ENCODE data around the gene CLTCL1. TPM values are rescaled to one million over a fixed set of nuclear protein-coding genes. Genes with fewer than 3 reads are reported as not detected.

CLTCL1 gene
- total and polyA plus RNA-seq, 4 donors = 2.0 to 4.8 (median 2.6) TPM

DNA sequence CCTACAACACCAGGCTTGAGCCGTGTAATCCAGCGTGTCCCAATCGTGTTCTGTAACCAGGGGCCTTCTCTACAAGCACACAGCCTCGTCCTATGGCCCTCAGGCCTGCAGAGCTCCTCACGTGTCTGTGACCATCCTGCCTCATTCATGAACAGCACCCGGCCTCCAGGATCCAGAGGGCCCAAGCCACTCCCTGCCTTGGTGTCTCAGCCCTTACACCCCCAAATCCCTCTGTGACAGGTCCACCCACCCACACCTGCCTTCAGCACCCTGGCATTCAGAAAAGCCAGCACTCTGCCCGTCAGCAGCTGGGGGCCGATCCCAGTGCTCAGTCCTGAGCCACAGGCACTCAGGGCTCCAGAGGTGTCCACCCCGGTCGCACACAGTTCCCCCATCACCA, 154.6 kb downstream of the CLTCL1 start:
- H3K4me1 ChIP-seq (ENCODE audit: control insufficient read depth in 4 of 4, insufficient read depth in 4 of 4, low read length in 3 of 4) = no peaks in the 10 kb centered on the region
- H3K9me3 ChIP-seq (ENCODE audit: control insufficient read depth in 4 of 4, low read length in 3 of 4) = no peaks in the 10 kb centered on the region
- TF ChIP-seq, protein P1, sequence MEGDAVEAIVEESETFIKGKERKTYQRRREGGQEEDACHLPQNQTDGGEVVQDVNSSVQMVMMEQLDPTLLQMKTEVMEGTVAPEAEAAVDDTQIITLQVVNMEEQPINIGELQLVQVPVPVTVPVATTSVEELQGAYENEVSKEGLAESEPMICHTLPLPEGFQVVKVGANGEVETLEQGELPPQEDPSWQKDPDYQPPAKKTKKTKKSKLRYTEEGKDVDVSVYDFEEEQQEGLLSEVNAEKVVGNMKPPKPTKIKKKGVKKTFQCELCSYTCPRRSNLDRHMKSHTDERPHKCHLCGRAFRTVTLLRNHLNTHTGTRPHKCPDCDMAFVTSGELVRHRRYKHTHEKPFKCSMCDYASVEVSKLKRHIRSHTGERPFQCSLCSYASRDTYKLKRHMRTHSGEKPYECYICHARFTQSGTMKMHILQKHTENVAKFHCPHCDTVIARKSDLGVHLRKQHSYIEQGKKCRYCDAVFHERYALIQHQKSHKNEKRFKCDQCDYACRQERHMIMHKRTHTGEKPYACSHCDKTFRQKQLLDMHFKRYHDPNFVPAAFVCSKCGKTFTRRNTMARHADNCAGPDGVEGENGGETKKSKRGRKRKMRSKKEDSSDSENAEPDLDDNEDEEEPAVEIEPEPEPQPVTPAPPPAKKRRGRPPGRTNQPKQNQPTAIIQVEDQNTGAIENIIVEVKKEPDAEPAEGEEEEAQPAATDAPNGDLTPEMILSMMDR (IDR thresholded peaks at IDR 0.05; ENCODE audit: low read depth, low read length, missing input control) = no peak
- no peak for TF ChIP-seq TAF1 (conservative IDR thresholded peaks at IDR 0.05)
- TF ChIP-seq, protein P2, sequence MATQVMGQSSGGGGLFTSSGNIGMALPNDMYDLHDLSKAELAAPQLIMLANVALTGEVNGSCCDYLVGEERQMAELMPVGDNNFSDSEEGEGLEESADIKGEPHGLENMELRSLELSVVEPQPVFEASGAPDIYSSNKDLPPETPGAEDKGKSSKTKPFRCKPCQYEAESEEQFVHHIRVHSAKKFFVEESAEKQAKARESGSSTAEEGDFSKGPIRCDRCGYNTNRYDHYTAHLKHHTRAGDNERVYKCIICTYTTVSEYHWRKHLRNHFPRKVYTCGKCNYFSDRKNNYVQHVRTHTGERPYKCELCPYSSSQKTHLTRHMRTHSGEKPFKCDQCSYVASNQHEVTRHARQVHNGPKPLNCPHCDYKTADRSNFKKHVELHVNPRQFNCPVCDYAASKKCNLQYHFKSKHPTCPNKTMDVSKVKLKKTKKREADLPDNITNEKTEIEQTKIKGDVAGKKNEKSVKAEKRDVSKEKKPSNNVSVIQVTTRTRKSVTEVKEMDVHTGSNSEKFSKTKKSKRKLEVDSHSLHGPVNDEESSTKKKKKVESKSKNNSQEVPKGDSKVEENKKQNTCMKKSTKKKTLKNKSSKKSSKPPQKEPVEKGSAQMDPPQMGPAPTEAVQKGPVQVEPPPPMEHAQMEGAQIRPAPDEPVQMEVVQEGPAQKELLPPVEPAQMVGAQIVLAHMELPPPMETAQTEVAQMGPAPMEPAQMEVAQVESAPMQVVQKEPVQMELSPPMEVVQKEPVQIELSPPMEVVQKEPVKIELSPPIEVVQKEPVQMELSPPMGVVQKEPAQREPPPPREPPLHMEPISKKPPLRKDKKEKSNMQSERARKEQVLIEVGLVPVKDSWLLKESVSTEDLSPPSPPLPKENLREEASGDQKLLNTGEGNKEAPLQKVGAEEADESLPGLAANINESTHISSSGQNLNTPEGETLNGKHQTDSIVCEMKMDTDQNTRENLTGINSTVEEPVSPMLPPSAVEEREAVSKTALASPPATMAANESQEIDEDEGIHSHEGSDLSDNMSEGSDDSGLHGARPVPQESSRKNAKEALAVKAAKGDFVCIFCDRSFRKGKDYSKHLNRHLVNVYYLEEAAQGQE (IDR thresholded peaks at IDR 0.05) = no peak
- no peaks in the 10 kb centered on the region for H3K27me3 ChIP-seq (ENCODE audit: control insufficient read depth in 4 of 4, insufficient read depth in 4 of 4, low read length in 3 of 4)
- peaks cover 11 to 76% (median 37%) of the 10 kb centered on the region in 4 donors for H3K36me3 ChIP-seq (ENCODE audit: control insufficient read depth in 4 of 4, insufficient read depth in 3 of 4, low read depth in 1 of 4, low read length in 3 of 4)
- H3K4me3 ChIP-seq (ENCODE audit: low read depth in 1 of 3, low read length in 3 of 3) = no peak overlapping the region
- no peak overlapping the region for H3K27ac ChIP-seq (ENCODE audit: low read depth in 1 of 2, low read length in 2 of 2)
- WGBS = 97% methylated on average over 10 of the region's 10 CpGs
- no peak for DNase-seq (ENCODE audit: low spot score)
- no peak overlapping the region for H3K9ac ChIP-seq (ENCODE audit: low read depth in 1 of 2, low read length in 2 of 2)

DNA sequence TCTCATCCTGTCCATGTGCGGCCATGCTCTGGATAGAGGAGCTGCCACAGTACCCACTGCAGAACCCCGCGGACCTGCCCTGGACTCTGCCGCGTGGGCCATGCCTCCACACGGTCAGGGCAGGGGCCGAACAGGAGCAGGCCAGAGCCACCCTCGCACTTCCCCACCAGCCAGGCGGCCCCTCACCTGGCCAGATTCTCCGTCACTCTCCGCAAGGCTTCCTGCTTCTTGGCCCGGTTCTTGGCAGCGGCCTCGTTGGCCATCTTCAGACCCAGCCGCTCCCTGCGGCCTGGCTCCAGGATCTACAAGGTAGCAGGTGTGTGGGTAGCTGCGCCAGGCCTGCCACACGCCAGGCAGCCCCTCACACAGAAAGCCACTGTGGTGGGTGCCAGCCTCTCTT, 156.6 kb downstream of the CLTCL1 start:
- Histone ChIP-seq H3K9ac (ENCODE audit: low read depth in 1 of 2, low read length in 2 of 2) (no peak overlapping the region), H3K9me3 (ENCODE audit: control insufficient read depth in 4 of 4, low read length in 3 of 4) (no peaks in the 10 kb centered on the region), H3K4me1 (ENCODE audit: control insufficient read depth in 4 of 4, insufficient read depth in 4 of 4, low read length in 3 of 4) (no peaks in the 10 kb centered on the region), H3K36me3 (ENCODE audit: control insufficient read depth in 4 of 4, insufficient read depth in 3 of 4, low read depth in 1 of 4, low read length in 3 of 4) (peaks cover 11 to 61% (median 31%) of the 10 kb centered on the region in 4 donors), H3K27me3 (ENCODE audit: control insufficient read depth in 4 of 4, insufficient read depth in 4 of 4, low read length in 3 of 4) (no peaks in the 10 kb centered on the region), H3K27ac (ENCODE audit: low read depth in 1 of 2, low read length in 2 of 2) (no peak overlapping the region), H3K4me3 (ENCODE audit: low read depth in 1 of 3, low read length in 3 of 3) (no peak overlapping the region)
- 92% methylated on average over 18 of the region's 18 CpGs for WGBS
- no peak for TF ChIP-seq HNF4G (IDR thresholded peaks at IDR 0.05)
- no peak for TF ChIP-seq GABPA (IDR thresholded peaks at IDR 0.05 in 1 of 2, conservative IDR thresholded peaks at IDR 0.05 in 1 of 2)
- TF ChIP-seq, protein P3, sequence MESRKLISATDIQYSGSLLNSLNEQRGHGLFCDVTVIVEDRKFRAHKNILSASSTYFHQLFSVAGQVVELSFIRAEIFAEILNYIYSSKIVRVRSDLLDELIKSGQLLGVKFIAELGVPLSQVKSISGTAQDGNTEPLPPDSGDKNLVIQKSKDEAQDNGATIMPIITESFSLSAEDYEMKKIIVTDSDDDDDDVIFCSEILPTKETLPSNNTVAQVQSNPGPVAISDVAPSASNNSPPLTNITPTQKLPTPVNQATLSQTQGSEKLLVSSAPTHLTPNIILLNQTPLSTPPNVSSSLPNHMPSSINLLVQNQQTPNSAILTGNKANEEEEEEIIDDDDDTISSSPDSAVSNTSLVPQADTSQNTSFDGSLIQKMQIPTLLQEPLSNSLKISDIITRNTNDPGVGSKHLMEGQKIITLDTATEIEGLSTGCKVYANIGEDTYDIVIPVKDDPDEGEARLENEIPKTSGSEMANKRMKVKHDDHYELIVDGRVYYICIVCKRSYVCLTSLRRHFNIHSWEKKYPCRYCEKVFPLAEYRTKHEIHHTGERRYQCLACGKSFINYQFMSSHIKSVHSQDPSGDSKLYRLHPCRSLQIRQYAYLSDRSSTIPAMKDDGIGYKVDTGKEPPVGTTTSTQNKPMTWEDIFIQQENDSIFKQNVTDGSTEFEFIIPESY (IDR thresholded peaks at IDR 0.05) = no peak
- TF ChIP-seq, protein P4, sequence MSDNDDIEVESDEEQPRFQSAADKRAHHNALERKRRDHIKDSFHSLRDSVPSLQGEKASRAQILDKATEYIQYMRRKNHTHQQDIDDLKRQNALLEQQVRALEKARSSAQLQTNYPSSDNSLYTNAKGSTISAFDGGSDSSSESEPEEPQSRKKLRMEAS (IDR thresholded peaks at IDR 0.05) = no peak
- TF ChIP-seq, protein P2 (IDR thresholded peaks at IDR 0.05) = no peak
- no peak for TF ChIP-seq RXRA (IDR thresholded peaks at IDR 0.05)
- TF ChIP-seq, protein P5, sequence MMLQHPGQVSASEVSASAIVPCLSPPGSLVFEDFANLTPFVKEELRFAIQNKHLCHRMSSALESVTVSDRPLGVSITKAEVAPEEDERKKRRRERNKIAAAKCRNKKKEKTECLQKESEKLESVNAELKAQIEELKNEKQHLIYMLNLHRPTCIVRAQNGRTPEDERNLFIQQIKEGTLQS (IDR thresholded peaks at IDR 0.05) = no peak
- no peak for TF ChIP-seq JUND (IDR thresholded peaks at IDR 0.05)
- no peak for TF ChIP-seq SP1 (IDR thresholded peaks at IDR 0.05)
- no peak for TF ChIP-seq YY1 (IDR thresholded peaks at IDR 0.05)
- TF ChIP-seq, protein P1 (IDR thresholded peaks at IDR 0.05; ENCODE audit: low read depth, low read length, missing input control) = no peak
- DNase-seq (ENCODE audit: low spot score) = no peak

Data from liver (tissue), 9 donors.